GM19467 (cell line): Measurements from ENCODE around the gene CD320.

Source experiments
- ATAC-seq: cut with Tn5 transposase; IDR thresholded peaks from one replicate; pipeline ENCODE4 v1.9.1; 2021; ENCODE audit warnings: mild to moderate bottlenecking, moderate library complexity; ENCODE audit not compliant: unreplicated experiment

CD320 gene

GRCh38 chr19:8255426-8256125 lies 52.6 kb downstream of the CD320 start:
- ATAC-seq = no peak

GRCh38 chr19:8254286-8255001 lies 53.7 kb downstream of the CD320 start:
- no peak for ATAC-seq

GRCh38 chr19:8253678-8254077 lies 54.5 kb downstream of the CD320 start:
- ATAC-seq = no peak

- ATAC-seq = no peak
Observed at GRCh38 chr19:8252922-8253589, 55.1 kb downstream of the CD320 start.
